Keratinocyte (primary cell): ENCODE results near the gene CCDC102B.

Source experiments
- CTCF ChIP-seq, 3 experiments: IDR thresholded peaks in 1 of 3; conservative IDR thresholded peaks in 1 of 3; optimal IDR thresholded peaks in 1 of 3; 2 replicates in 2 of 3; 3 replicates in 1 of 3; pipeline versions ENCODE3 to v1.5.1; 2011; ENCODE audit warnings: low read length in 3 of 3, mild to moderate bottlenecking in 3 of 3, moderate library complexity in 2 of 3, control low read depth in 1 of 3, inconsistent platforms in 1 of 3; ENCODE audit not compliant: insufficient read depth in 2 of 3; ENCODE audit errors: extremely low read depth in 1 of 3
- EZH2 ChIP-seq: IDR thresholded peaks from one replicate; pipeline ENCODE4 v1.6.1; 2012; ENCODE audit warnings: inconsistent platforms, mild to moderate bottlenecking, low read length, moderate library complexity

- TF ChIP-seq CTCF (optimal IDR thresholded peaks at IDR 0.05 in 1 of 3, IDR thresholded peaks at IDR 0.05 in 1 of 3, conservative IDR thresholded peaks at IDR 0.05 in 1 of 3; ENCODE audit: extremely low read depth in 1 of 3, insufficient read depth in 2 of 3, low read length in 3 of 3) (no peak), EZH2 (no peak)
Measured at GRCh38 chr18:69044215-69044614, 246.3 kb downstream of the CCDC102B start.
